Heart left ventricle (tissue), 16 donors: ENCODE results near the gene ASB10. TPM values are rescaled to one million over a fixed set of nuclear protein-coding genes. Genes with fewer than 3 reads are reported as not detected.

Experiments used
- ATAC-seq, 4 donors: fragments of 200-7000 bp; cut with Tn5 transposase; one replicate each; pipeline ENCODE4 v1.9.1; 2020 to 2022; ENCODE audit warnings: moderate library complexity in 4 of 4, mild to moderate bottlenecking in 3 of 4, moderate number of reproducible peaks in 1 of 4
- DNase-seq, 5 donors: peaks; one replicate each; pipeline ENCODE4 v3.0.0-alpha.2; 2020
- H3K27ac ChIP-seq, 12 donors: fragments of 200-600 bp; sonication (generic) in 4 of 12; one replicate each; pipeline versions ENCODE4 v1.5.0 to v1.8.0; 2016 to 2022; ENCODE audit warnings: mild to moderate bottlenecking in 2 of 12
- H3K27me3 ChIP-seq, 9 donors: fragments of 200-600 bp; sonication (generic) in 2 of 9; one replicate each; pipeline versions ENCODE4 v1.5.1 to v1.8.0; 2016 to 2022; ENCODE audit warnings: mild to moderate bottlenecking in 3 of 9
- H3K36me3 ChIP-seq, 9 donors: fragments of 200-600 bp; sonication (generic) in 2 of 9; one replicate each; pipeline versions ENCODE4 v1.5.0 to v1.8.0; 2018 to 2022; ENCODE audit warnings: mild to moderate bottlenecking in 2 of 9
- H3K4me1 ChIP-seq, 12 donors: fragments of 200-600 bp; sonication (generic) in 4 of 12; one replicate each; pipeline versions ENCODE4 v1.5.0 to v1.8.0; 2016 to 2022; ENCODE audit warnings: mild to moderate bottlenecking in 3 of 12
- H3K4me3 ChIP-seq, 12 donors: fragments of 200-600 bp; sonication (generic) in 4 of 12; one replicate each; pipeline versions ENCODE4 v1.5.0 to v1.8.0; 2017 to 2022; ENCODE audit warnings: mild to moderate bottlenecking in 9 of 12, moderate library complexity in 4 of 12
- H3K9me3 ChIP-seq, 12 donors: fragments of 200-600 bp; sonication (generic) in 4 of 12; one replicate each; pipeline versions ENCODE4 v1.5.0 to v1.8.0; 2016 to 2022; ENCODE audit warnings: mild to moderate bottlenecking in 1 of 12
- POLR2A ChIP-seq, 2 donors: fragments of 450-650 bp; IDR thresholded peaks; one replicate each; pipeline ENCODE4 v1.6.1; 2017; ENCODE audit warnings: antibody characterized with exemption in 2 of 2, mild to moderate bottlenecking in 2 of 2, moderate library complexity in 2 of 2
- WGBS, 4 donors: extraction: QIAGEN DNeasy Blood & Tissue Kit in 2 of 4; methylation state at CpG; one replicate each; pipeline versions ENCODE4 v1.1.5 to v1.1.7; 2013 to 2018; 5-methylcytosine and 5-hydroxymethylcytosine counted together
- intact Hi-C, 10 donors: fragments of 100-400 bp; cut with DNase I; formaldehyde crosslinking; loops; one replicate each; pipeline versions ENCODE4 v1.11.1 to v1.14.2; 2022
- polyA plus RNA-seq, 2 donors: library from polyadenylated mRNA; stranded (reverse); fragments of 200-250 nt; gene quantifications; one replicate each; pipeline ENCODE4 v1.2.3, GENCODE V29; 2013
- total RNA-seq, 9 donors: library from RNA; depleted of rRNA in 2 of 9; stranded (reverse); fragments of >200 nt in 2 of 9; fragmentation: NEBNext Ultra II Directional in 3 of 9; extraction: Animal tissue kit (Norgen Biotek cat#: 25700) in 3 of 9; gene quantifications; one replicate each; pipeline versions ENCODE4 v1.1.0 to v1.2.4, GENCODE V29; 2016 to 2023
- TF ChIP-seq, protein P1 (sequence below), 12 donors: fragments of 200-600 bp; sonication (generic) in 4 of 12; IDR thresholded peaks; one replicate each; pipeline versions ENCODE4 v1.5.0 to v1.8.0; 2018 to 2022; ENCODE audit warnings: antibody characterized with exemption in 12 of 12, mild to moderate bottlenecking in 5 of 12
- donor health status: ischemic (EF 13 %, LVEDD 7.1; RV severe dilation, severe dysfunction).
- donor health status: healthy with polysubstance abuse.
- donor health status: DM: no; HTN: yes; CAD: no.
- donor health status: DM: no; HTN: no; CAD: no.
- donor health status: ischemic (EF 25% LVEDD 6.9; RV normal size, moderate dysfunction).
- donor health status: ischemic (EF 25% LVEDD 5.7; RV mildly dilated, moderate dysfunction).
- donor health status: healthy.
- donor health status: DM: yes; HTN: yes; CAD: no.
- donor health status: ischemic (EF 35%, LVEDD 5.7; RV mildly dilated, moderate dysfunction).
- donor health status: nonischemic (EF 11% LVEDD 7.7; RV severe dilation, severe dysfunction).
- donor health status: DM: yes; HTN: yes; CAD: no.
- donor health status: PGD.
- donor health status: ischemic (EF 29% LVEDD 5.4; RV normal size, mild dysfunction).
- donor health status: nonischemic (EF 23%, LVEDD 6.1; RV moderate dilation, normal function).

ASB10 gene
- total and polyA plus RNA-seq, 11 donors = 6.9 to 37.1 (median 25.5) TPM

DNA sequence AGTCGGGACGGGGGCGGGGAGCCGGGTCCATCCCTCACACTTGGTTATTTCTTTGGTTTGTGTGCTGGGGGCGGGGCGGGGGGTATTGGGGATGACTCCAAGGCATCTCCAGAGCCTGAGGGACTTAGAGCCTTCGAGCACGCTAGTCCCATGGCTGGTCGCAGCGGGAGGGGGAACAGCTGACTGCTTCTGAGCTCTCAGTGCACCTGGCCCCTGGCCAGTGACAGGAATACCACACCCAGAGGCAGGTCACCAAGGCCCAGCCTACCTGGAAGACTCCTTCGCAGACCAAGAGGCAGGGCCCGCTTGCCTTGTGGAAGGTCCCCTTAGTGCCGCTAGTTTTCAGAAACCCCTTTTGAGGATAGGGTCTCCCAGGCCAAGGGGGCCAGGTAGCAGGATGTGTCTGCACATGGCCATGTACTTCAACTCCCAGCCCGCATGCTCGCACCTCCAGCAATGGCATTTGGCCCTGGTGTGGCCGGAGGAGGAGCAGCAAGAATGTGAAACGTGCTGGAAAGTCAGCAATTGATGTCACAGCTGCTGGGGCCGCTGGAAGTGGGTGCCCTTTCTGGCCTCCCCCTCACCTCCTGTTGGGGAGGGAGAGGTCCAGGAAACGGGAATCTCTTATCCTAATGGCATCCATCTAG lies 60.4 kb downstream of the ASB10 start:
- 72 to 80% (median 75%) methylated on average over 17 to 19 of the region's 19 CpGs for WGBS, 4 donors
- H3K36me3 ChIP-seq = peaks cover 0 to 76% (median 42%) of the 10 kb centered on the region in 9 donors

DNA sequence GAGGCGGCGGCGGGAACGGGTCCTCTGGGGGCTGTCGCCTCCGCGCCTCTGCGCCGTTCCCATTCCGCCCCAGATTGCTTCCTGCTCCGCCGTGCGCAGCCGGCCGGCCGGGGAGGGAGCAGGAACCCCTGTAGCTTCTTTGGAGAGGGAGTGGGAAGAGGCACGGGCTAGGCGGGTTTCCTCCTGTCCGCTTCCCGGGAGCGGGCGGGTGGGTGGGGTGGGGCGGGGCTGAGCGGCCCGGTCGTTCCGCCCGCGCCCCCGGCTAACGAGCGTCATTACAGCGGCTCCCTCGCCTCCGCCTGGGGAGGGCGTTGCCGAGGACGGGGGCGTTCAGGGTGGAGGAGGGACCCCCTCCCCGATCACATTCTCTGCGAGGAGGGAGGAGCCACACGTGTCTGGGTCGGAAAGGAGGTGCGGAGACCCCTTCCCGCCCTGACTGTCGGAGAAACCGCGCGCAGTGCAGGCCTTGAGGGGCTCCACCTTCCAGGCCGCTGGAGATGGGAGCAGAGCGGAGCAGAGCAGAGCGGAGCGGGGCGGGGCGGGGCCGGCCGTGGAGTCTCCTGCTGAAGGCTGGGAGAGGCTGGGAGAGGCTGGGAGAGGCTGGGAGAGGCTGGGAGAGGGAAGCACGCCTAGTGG lies 61.1 kb downstream of the ASB10 start:
- peaks cover 0 to 76% (median 42%) of the 10 kb centered on the region in 9 donors for H3K36me3 ChIP-seq
- DNase-seq (peak in 1 of 5 donors; percentile 64), ATAC-seq (peak; percentile 8 to 46 (median 21))
- 10 to 17% (median 13%) methylated on average over 27 to 58 of the region's 58 CpGs for WGBS, 4 donors
- TF ChIP-seq, protein P1, sequence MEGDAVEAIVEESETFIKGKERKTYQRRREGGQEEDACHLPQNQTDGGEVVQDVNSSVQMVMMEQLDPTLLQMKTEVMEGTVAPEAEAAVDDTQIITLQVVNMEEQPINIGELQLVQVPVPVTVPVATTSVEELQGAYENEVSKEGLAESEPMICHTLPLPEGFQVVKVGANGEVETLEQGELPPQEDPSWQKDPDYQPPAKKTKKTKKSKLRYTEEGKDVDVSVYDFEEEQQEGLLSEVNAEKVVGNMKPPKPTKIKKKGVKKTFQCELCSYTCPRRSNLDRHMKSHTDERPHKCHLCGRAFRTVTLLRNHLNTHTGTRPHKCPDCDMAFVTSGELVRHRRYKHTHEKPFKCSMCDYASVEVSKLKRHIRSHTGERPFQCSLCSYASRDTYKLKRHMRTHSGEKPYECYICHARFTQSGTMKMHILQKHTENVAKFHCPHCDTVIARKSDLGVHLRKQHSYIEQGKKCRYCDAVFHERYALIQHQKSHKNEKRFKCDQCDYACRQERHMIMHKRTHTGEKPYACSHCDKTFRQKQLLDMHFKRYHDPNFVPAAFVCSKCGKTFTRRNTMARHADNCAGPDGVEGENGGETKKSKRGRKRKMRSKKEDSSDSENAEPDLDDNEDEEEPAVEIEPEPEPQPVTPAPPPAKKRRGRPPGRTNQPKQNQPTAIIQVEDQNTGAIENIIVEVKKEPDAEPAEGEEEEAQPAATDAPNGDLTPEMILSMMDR (IDR thresholded peaks at IDR 0.05) = no peak
- TF ChIP-seq POLR2A (IDR thresholded peaks at IDR 0.05) = no peak
- peak overlapping the region in 6 of 12 donors; percentile 26 to 62 (median 35) for H3K27ac ChIP-seq
- H3K4me1 ChIP-seq = peaks cover 0 to 32% (median 9%) of the 10 kb centered on the region in 12 donors
- intact Hi-C loops = loop anchor here in 9 of 10 donors (1.0 to 10.0 kb wide), 5 partner anchors 43 to 177 kb away; partner anchors contain the start of gene SMARCD3 (in 4 of the 9)
- H3K27me3 ChIP-seq = no peaks in the 10 kb centered on the region
- H3K9me3 ChIP-seq = no peaks in the 10 kb centered on the region
- peak overlapping the region; percentile 37 to 63 (median 55) for H3K4me3 ChIP-seq

More for the DNA sequence above, 60.4 kb downstream of the ASB10 start:
- no peak for DNase-seq
- no peak overlapping the region for H3K27ac ChIP-seq
- no peaks in the 10 kb centered on the region for H3K27me3 ChIP-seq
- no peak for ATAC-seq
- peak overlapping the region in 1 of 12 donors; percentile 55 for H3K4me3 ChIP-seq
- no peak for TF ChIP-seq POLR2A (IDR thresholded peaks at IDR 0.05)
- TF ChIP-seq, protein P1 (IDR thresholded peaks at IDR 0.05) = no peak
- intact Hi-C loops = loop anchor here in 4 of 10 donors (10.0 kb wide), 1 partner anchor 118 kb away; the partner anchor contains the start of gene SMARCD3 (in 4 of the 4)
- no peaks in the 10 kb centered on the region for H3K9me3 ChIP-seq
- peaks cover 0 to 32% (median 9%) of the 10 kb centered on the region in 12 donors for H3K4me1 ChIP-seq

Other genes with a start within 250 kb of the ASB10 start
- gene KCNH2, start 208.9 kb downstream of the ASB10 start, total RNA-seq = 100 to 1,000 TPM in 5 of 9 donors, 10 to 100 TPM in 4; 58.1 to 185 (median 104) TPM
- 100 to 1,000 TPM in 1 of 2 donors, 10 to 100 TPM in 1; 59.8 to 154 TPM for gene KCNH2, start 208.9 kb downstream of the ASB10 start, polyA plus RNA-seq
- gene NOS3, start 196.2 kb downstream of the ASB10 start, total RNA-seq = 10 to 100 TPM in 7 of 9 donors, 1 to 10 TPM in 2; 9.4 to 49.4 (median 17.3) TPM
- gene NOS3, start 196.2 kb downstream of the ASB10 start, polyA plus RNA-seq = 10 to 100 TPM in 1 of 2 donors, 1 to 10 TPM in 1; 8.9 to 20.5 TPM
- 1 to 10 TPM in 1 of 9 donors, under 1 TPM in 1, not detected in 7; 0.07 to 1.0 TPM for gene ATG9B, start 162.8 kb downstream of the ASB10 start, total RNA-seq
- gene ATG9B, start 162.8 kb downstream of the ASB10 start, polyA plus RNA-seq = under 1 TPM; 0.26 to 0.38 TPM
- 10 to 100 TPM; 13.6 to 34.5 (median 26.0) TPM for gene ABCB8, start 158.8 kb downstream of the ASB10 start, total RNA-seq
- 10 to 100 TPM; 20.9 to 29.0 TPM for gene ABCB8, start 158.8 kb downstream of the ASB10 start, polyA plus RNA-seq
- gene ASIC3, start 138.7 kb downstream of the ASB10 start, total RNA-seq = 1 to 10 TPM; 2.7 to 8.2 (median 4.8) TPM
- 10 to 100 TPM in 1 of 2 donors, 1 to 10 TPM in 1; 2.8 to 12.9 TPM for gene ASIC3, start 138.7 kb downstream of the ASB10 start, polyA plus RNA-seq
- 10 to 100 TPM in 1 of 9 donors, 1 to 10 TPM in 8; 5.6 to 13.7 (median 8.5) TPM for gene CDK5, start 129.4 kb downstream of the ASB10 start, total RNA-seq
- gene CDK5, start 129.4 kb downstream of the ASB10 start, polyA plus RNA-seq = 1 to 10 TPM; 6.2 to 7.6 TPM
- gene SLC4A2, start 127.7 kb downstream of the ASB10 start, total RNA-seq = 10 to 100 TPM; 44.1 to 84.3 (median 54.8) TPM
- 100 to 1,000 TPM in 1 of 2 donors, 10 to 100 TPM in 1; 68.3 to 113 TPM for gene SLC4A2, start 127.7 kb downstream of the ASB10 start, polyA plus RNA-seq
- 100 to 1,000 TPM in 2 of 9 donors, 10 to 100 TPM in 7; 59.9 to 124 (median 77.7) TPM for gene FASTK, start 106.4 kb downstream of the ASB10 start, total RNA-seq
- 100 to 1,000 TPM in 1 of 2 donors, 10 to 100 TPM in 1; 75.7 to 168 TPM for gene FASTK, start 106.4 kb downstream of the ASB10 start, polyA plus RNA-seq
- 10 to 100 TPM; 21.8 to 62.8 (median 26.7) TPM for gene TMUB1, start 103.8 kb downstream of the ASB10 start, total RNA-seq
- gene TMUB1, start 103.8 kb downstream of the ASB10 start, polyA plus RNA-seq = 10 to 100 TPM; 66.1 to 82.6 TPM
- 10 to 100 TPM; 30.3 to 83.7 (median 57.6) TPM for gene AGAP3, start 100.8 kb downstream of the ASB10 start, total RNA-seq
- 10 to 100 TPM; 42.9 to 55.3 TPM for gene AGAP3, start 100.8 kb downstream of the ASB10 start, polyA plus RNA-seq
- gene GBX1, start 19.6 kb downstream of the ASB10 start, total RNA-seq = under 1 TPM in 5 of 9 donors, not detected in 4; 0.29 to 0.52 (median 0.36) TPM
- under 1 TPM in 1 of 2 donors, not detected in 1; 0.27 TPM for gene GBX1, start 19.6 kb downstream of the ASB10 start, polyA plus RNA-seq
- not detected for gene H2BK1, start 23.2 kb upstream of the ASB10 start, total RNA-seq
- gene H2BK1, start 23.2 kb upstream of the ASB10 start, polyA plus RNA-seq = not detected
- gene ABCF2, start 40.0 kb upstream of the ASB10 start, total RNA-seq = 10 to 100 TPM; 23.7 to 48.8 (median 33.0) TPM
- gene ABCF2, start 40.0 kb upstream of the ASB10 start, polyA plus RNA-seq = 10 to 100 TPM; 15.9 to 58.4 TPM
- 10 to 100 TPM; 16.6 to 31.9 (median 18.3) TPM for gene CHPF2, start 45.2 kb upstream of the ASB10 start, total RNA-seq
- 10 to 100 TPM; 11.4 to 26.4 TPM for gene CHPF2, start 45.2 kb upstream of the ASB10 start, polyA plus RNA-seq
- 100 to 1,000 TPM in 2 of 9 donors, 10 to 100 TPM in 7; 59.7 to 108 (median 92.2) TPM for gene SMARCD3, start 61.4 kb upstream of the ASB10 start, total RNA-seq
- gene SMARCD3, start 61.4 kb upstream of the ASB10 start, polyA plus RNA-seq = 100 to 1,000 TPM in 1 of 2 donors, 10 to 100 TPM in 1; 61.1 to 100 TPM
- 10 to 100 TPM; 37.2 to 56.3 (median 42.6) TPM for gene NUB1, start 154.6 kb upstream of the ASB10 start, total RNA-seq
- gene NUB1, start 154.6 kb upstream of the ASB10 start, polyA plus RNA-seq = 10 to 100 TPM; 22.6 to 34.7 TPM
- gene WDR86, start 222.8 kb upstream of the ASB10 start, total RNA-seq = 1 to 10 TPM in 2 of 9 donors, under 1 TPM in 4, not detected in 3; 0.37 to 1.7 (median 0.52) TPM
- gene WDR86, start 222.8 kb upstream of the ASB10 start, polyA plus RNA-seq = not detected